H1 (cell line): ENCODE data around the gene LOXL1. TPM values are rescaled to one million over a fixed set of nuclear protein-coding genes. Genes with fewer than 3 reads are reported as not detected.

Source experiments
- CTCF ChIA-PET: fragments of 300-600 bp; sonication (Branson Sonifier 250); formaldehyde crosslinking; loops from one replicate; lab custom pipeline; 2021; ENCODE audit not compliant: partially characterized antibody; lab: Charles Lee
- POLR2A ChIA-PET: fragments of 300-600 bp; sonication (Branson Sonifier 250); formaldehyde crosslinking; loops from one replicate; lab custom pipeline; 2021; ENCODE audit warnings: inconsistent platforms; ENCODE audit not compliant: partially characterized antibody; lab: Charles Lee
- DNase-seq, 2 experiments: peaks; one replicate each; pipeline versions ENCODE4 v3.0.0 to v3.0.0-alpha.2; 2010 to 2022; ENCODE audit warnings: low spot score in 2 of 2, low read depth in 1 of 2, mixed read lengths in 1 of 2
- FAIRE-seq: peaks from 2 replicates; lab custom pipeline; 2011; peaks lifted over from hg19 to GRCh38; lab: Jason Lieb, UNC
- H2AFZ ChIP-seq: 2 replicates; pipeline ENCODE4 v1.8.1; 2012; ENCODE audit warnings: low read length, inconsistent platforms
- H2AK5ac ChIP-seq: 2 replicates; pipeline ENCODE4 v1.6.1; 2013; ENCODE audit warnings: low read depth, low read length
- H2BK120ac ChIP-seq: replicated peaks from 2 replicates; pipeline ENCODE3; 2013; ENCODE audit warnings: low read depth, low read length, inconsistent platforms
- H2BK12ac ChIP-seq: 2 replicates; pipeline ENCODE4 v1.6.1; 2013; ENCODE audit warnings: low read depth, low read length
- H2BK15ac ChIP-seq: 2 replicates; pipeline ENCODE4 v1.6.1; 2013; ENCODE audit warnings: low read length
- H2BK20ac ChIP-seq: 2 replicates; pipeline ENCODE4 v1.6.1; 2013; ENCODE audit warnings: low read length
- H2BK5ac ChIP-seq: 2 replicates; pipeline ENCODE4 v1.6.1; 2013; ENCODE audit warnings: low read depth, low read length
- H3K14ac ChIP-seq: 2 replicates; pipeline ENCODE4 v1.6.1; 2013; ENCODE audit warnings: inconsistent platforms; ENCODE audit not compliant: insufficient read length
- H3K18ac ChIP-seq: 2 replicates; pipeline ENCODE4 v1.6.1; 2013; ENCODE audit warnings: low read length; ENCODE audit errors: extremely low read depth
- H3K23ac ChIP-seq: 2 replicates; pipeline ENCODE4 v1.6.1; 2013; ENCODE audit warnings: inconsistent platforms; ENCODE audit not compliant: insufficient read length
- H3K23me2 ChIP-seq: 2 replicates; pipeline ENCODE4 v1.6.1; 2013; ENCODE audit warnings: low read depth, low read length
- H3K27ac ChIP-seq: 2 replicates; pipeline ENCODE4 v1.6.1; 2011; ENCODE audit warnings: low read depth, low read length, inconsistent platforms
- H3K27me3 ChIP-seq, 4 experiments: replicated peaks in 1 of 4; 1 replicate in 1 of 4; 2 replicates in 3 of 4; pipeline versions ENCODE4 v1.6.1 to v1.8.1; 2011 to 2013; ENCODE audit warnings: low read length in 3 of 4, mild to moderate bottlenecking in 3 of 4, inconsistent platforms in 2 of 4, mixed read lengths in 2 of 4, moderate library complexity in 1 of 4; ENCODE audit not compliant: control insufficient read depth in 3 of 4, insufficient read depth in 3 of 4; ENCODE audit errors: extremely low read depth in 1 of 4
- H3K36me3 ChIP-seq, 4 experiments: 2 replicates each; pipeline versions ENCODE4 v1.6.1 to v1.8.1; 2011 to 2013; ENCODE audit warnings: mild to moderate bottlenecking in 4 of 4, low read length in 3 of 4, moderate library complexity in 2 of 4, control low read depth in 1 of 4, inconsistent platforms in 1 of 4; ENCODE audit not compliant: insufficient read depth in 4 of 4, control insufficient read depth in 2 of 4
- H3K4ac ChIP-seq: replicated peaks from 2 replicates; pipeline ENCODE3; 2013; ENCODE audit warnings: low read length, low read depth, mixed read lengths, inconsistent platforms; ENCODE audit not compliant: insufficient read length
- H3K4me1 ChIP-seq, 4 experiments: replicated peaks in 1 of 4; 1 replicate in 1 of 4; 2 replicates in 3 of 4; pipeline versions ENCODE4 v1.6.1 to v1.8.1; 2011 to 2013; ENCODE audit warnings: low read length in 3 of 4, inconsistent platforms in 2 of 4, mixed read lengths in 1 of 4; ENCODE audit not compliant: insufficient read depth in 4 of 4, control insufficient read depth in 3 of 4
- H3K4me2 ChIP-seq, 2 experiments: 2 replicates each; pipeline versions ENCODE4 v1.6.1 to v1.8.1; 2011 to 2013; ENCODE audit warnings: low read depth in 2 of 2, low read length in 2 of 2, control low read depth in 1 of 2, inconsistent platforms in 1 of 2, mild to moderate bottlenecking in 1 of 2; ENCODE audit not compliant: insufficient read depth in 1 of 2
- H3K4me3 ChIP-seq, 4 experiments: fragments of 200-600, 300-600 bp in 1 of 4; sonication (generic), shearing (Covaris generic), sonication (Bioruptor Twin) in 1 of 4; 2 replicates each; pipeline versions ENCODE4 v1.5.1 to v1.8.1; 2011 to 2016; ENCODE audit warnings: low read length in 4 of 4, low read depth in 3 of 4, control low read depth in 2 of 4, inconsistent platforms in 2 of 4, mild to moderate bottlenecking in 2 of 4, mixed read lengths in 1 of 4, moderate library complexity in 1 of 4; ENCODE audit not compliant: insufficient read depth in 2 of 4; ENCODE audit errors: extremely low read depth in 1 of 4
- H3K56ac ChIP-seq: replicated peaks from 2 replicates; pipeline ENCODE3; 2013; ENCODE audit warnings: low read depth, mild to moderate bottlenecking, mixed read lengths, low read length, inconsistent platforms; ENCODE audit not compliant: insufficient read length
- H3K79me1 ChIP-seq: 2 replicates; pipeline ENCODE4 v1.6.1; 2013; ENCODE audit warnings: low read depth, low read length, control low read depth
- H3K79me2 ChIP-seq, 2 experiments: 2 replicates each; pipeline versions ENCODE4 v1.6.1 to v1.8.1; 2012 to 2013; ENCODE audit warnings: low read length in 2 of 2, mild to moderate bottlenecking in 2 of 2, inconsistent platforms in 1 of 2; ENCODE audit not compliant: insufficient read depth in 2 of 2, control insufficient read depth in 1 of 2
- H3K9ac ChIP-seq, 4 experiments: replicated peaks in 1 of 4; 1 replicate in 1 of 4; 2 replicates in 3 of 4; pipeline versions ENCODE4 v1.6.1 to v1.8.1; 2011 to 2013; ENCODE audit warnings: low read depth in 3 of 4, low read length in 3 of 4, control low read depth in 2 of 4, mild to moderate bottlenecking in 2 of 4, moderate library complexity in 2 of 4, inconsistent platforms in 1 of 4; ENCODE audit errors: extremely low read depth in 1 of 4
- H3K9me3 ChIP-seq, 2 experiments: 2 replicates each; pipeline versions ENCODE4 v1.6.1 to v1.8.1; 2012 to 2013; ENCODE audit warnings: mild to moderate bottlenecking in 2 of 2, moderate library complexity in 2 of 2, control low read depth in 1 of 2, inconsistent platforms in 1 of 2, low read depth in 1 of 2, low read length in 1 of 2, mixed read lengths in 1 of 2; ENCODE audit not compliant: insufficient read depth in 2 of 2
- H4K20me1 ChIP-seq, 2 experiments: replicated peaks in 1 of 2; 2 replicates each; pipeline versions ENCODE3 to v1.8.1; 2011 to 2013; ENCODE audit warnings: inconsistent platforms in 2 of 2, low read length in 2 of 2, mild to moderate bottlenecking in 1 of 2; ENCODE audit not compliant: insufficient read depth in 2 of 2, control insufficient read depth in 1 of 2
- H4K5ac ChIP-seq: 2 replicates; pipeline ENCODE4 v1.6.1; 2013; ENCODE audit warnings: low read length, low read depth, mixed read lengths, inconsistent platforms; ENCODE audit not compliant: insufficient read length
- H4K8ac ChIP-seq: 2 replicates; pipeline ENCODE4 v1.8.0; 2013; ENCODE audit warnings: mild to moderate bottlenecking, moderate library complexity, low read length, inconsistent platforms; ENCODE audit not compliant: insufficient read depth; ENCODE audit errors: extremely low read depth
- H4K91ac ChIP-seq: replicated peaks from 2 replicates; pipeline ENCODE3; 2013; ENCODE audit warnings: low read length, mixed read lengths, inconsistent platforms; ENCODE audit not compliant: insufficient read length
- CBX5 ChIP-seq: fragments of 300-800, 300-1000 bp; sonication (generic); IDR thresholded peaks from 2 replicates; pipeline ENCODE4 v1.7.1; 2016; ENCODE audit warnings: antibody characterized with exemption, low read length, low read depth
- TAF7 ChIP-seq: optimal IDR thresholded peaks from 2 replicates; pipeline ENCODE3; 2011; ENCODE audit warnings: low read depth, mild to moderate bottlenecking, inconsistent platforms, low read length, moderate library complexity, borderline replicate concordance
- WGBS, 2 experiments: shearing (Covaris generic) in 1 of 2; methylation state at CpG; one replicate each; pipeline versions ENCODE4 v1.1.6 to v1.1.7; 2013 to 2015; ENCODE audit warnings: low lambda C conversion rate in 2 of 2, mixed read lengths in 2 of 2, inconsistent platforms in 1 of 2, low coverage in 1 of 2, missing lambda C conversion rate in 1 of 2; ENCODE audit not compliant: insufficient replicate concordance in 2 of 2, insufficient coverage in 1 of 2, insufficient read length in 1 of 2; ENCODE audit errors: extremely low coverage in 1 of 2, missing lambda C conversion rate in 1 of 2; 5-methylcytosine and 5-hydroxymethylcytosine counted together
- polyA plus RNA-seq, 7 experiments: library from polyadenylated mRNA; depleted of rRNA in 3 of 7; stranded (reverse) in 5 of 7; unstranded in 2 of 7; fragments of >200 nt in 5 of 7; fragments of 200-250 nt in 2 of 7; gene quantifications; 1 replicate in 5 of 7; 2 replicates in 1 of 7; 4 replicates in 1 of 7; pipeline versions ENCODE4 v1.2.1 to v1.2.3, GENCODE V29; 2011 to 2013; ENCODE audit warnings: missing spikeins in 2 of 7, mixed read lengths in 2 of 7
- total RNA-seq: library from RNA; stranded (reverse); fragmentation: NEBNext Ultra II Directional; extraction: Animal tissue kit (Norgen Biotek cat#: 25700); gene quantifications from 2 replicates; pipeline ENCODE4 v1.2.1, GENCODE V29; 2021

LOXL1 gene
- total and polyA plus RNA-seq, 2 of the 8 experiments (the other 6 are each of a cell fraction or from before 2014, with no cell fraction given): 8.1 to 14.4 TPM

- DNase-seq (no peak), FAIRE-seq (no peak)
- H2AK5ac ChIP-seq: 0 out of 2 replicates have a peak overlapping the region, but pooled peaks have one; percentile 47
- no peak overlapping the region for H2BK15ac ChIP-seq
- H3K27me3 ChIP-seq: peaks cover 0 to 6% (median 2%) of the 10 kb centered on the region in 4 experiments; a peak in 3 of 7 replicates
- peak overlapping the region; percentile 64; the same call in 1 of the 2 replicates for H2BK12ac ChIP-seq
- no peak overlapping the region for H4K8ac ChIP-seq
- no peak overlapping the region for H4K91ac ChIP-seq
- no peaks in the 10 kb centered on the region for H3K79me2 ChIP-seq
- ChIA-PET CTCF (interaction anchor here (0.6 to 5.1 kb wide), 5 partner anchors 10 to 226 kb away, joined by 3 to 38 read pairs (median 5); no protein-coding TSS in a partner anchor), POLR2A (interaction anchor here (1.5 to 2.3 kb wide), 2 partner anchors 9 to 17 kb away, joined by 3 to 14 read pairs; no protein-coding TSS in a partner anchor)
- peaks cover 14% of the 10 kb centered on the region for H3K23me2 ChIP-seq
- peak overlapping the region; percentile 80; the same call in 1 of the 2 replicates for H2BK20ac ChIP-seq
- H3K4me1 ChIP-seq: peaks cover 0 to 51% (median 38%) of the 10 kb centered on the region in 4 experiments; a peak in 6 of 7 replicates
- no peak overlapping the region for H2BK120ac ChIP-seq
- peak overlapping the region; percentile 52; the same call in 1 of the 2 replicates for H2BK5ac ChIP-seq
- no peaks in the 10 kb centered on the region for H3K9me3 ChIP-seq
- no peak overlapping the region for H3K9ac ChIP-seq
- H4K5ac ChIP-seq: no peak overlapping the region
- H3K4me3 ChIP-seq: peak overlapping the region; percentile 35 to 71 (median 53); a peak in 4 of 8 replicates
- H3K79me1 ChIP-seq: peaks cover 2% of the 10 kb centered on the region; the same call in 1 of the 2 replicates
- peaks cover 0 to 7% of the 10 kb centered on the region in 2 experiments for H4K20me1 ChIP-seq
- no peak overlapping the region for H3K4ac ChIP-seq
- no peaks in the 10 kb centered on the region for H3K36me3 ChIP-seq
- H3K56ac ChIP-seq: no peak overlapping the region
- H2AFZ ChIP-seq: no peak overlapping the region
- H3K23ac ChIP-seq: no peak overlapping the region
- TF ChIP-seq CBX5: no peak
- TF ChIP-seq TAF7: peak; percentile 2
- H3K4me2 ChIP-seq: peak overlapping the region; percentile 87
- H3K14ac ChIP-seq: no peak overlapping the region
- 71% methylated on average over 8 of the region's 8 CpGs; no CpG with 5 or more reads in 1 of the 2 experiments for WGBS, 2 experiments
- no peak overlapping the region for H3K27ac ChIP-seq
- peak overlapping the region; percentile 60 for H3K18ac ChIP-seq
These were observed 429 bp upstream of the LOXL1 start for GRCh38 chr15:73925848-73926218.
